Thymus (tissue), 11 donors: ENCODE results near the gene HOXA13. TPM values are rescaled to one million over a fixed set of nuclear protein-coding genes. Genes with fewer than 3 reads are reported as not detected.

Experiments
- DNase-seq, 9 donors: peaks; one replicate each; pipeline ENCODE4 v3.0.0-alpha.2; 2013; ENCODE audit warnings: low spot score in 9 of 9, low read depth in 6 of 9, missing footprints in 1 of 9
- H3K27ac ChIP-seq, 2 donors: one replicate each; pipeline ENCODE4 v1.5.1; 2013; ENCODE audit warnings: control low read depth in 1 of 2, low read depth in 1 of 2, low read length in 1 of 2, mild to moderate bottlenecking in 1 of 2, moderate library complexity in 1 of 2
- H3K27me3 ChIP-seq, 2 donors: one replicate each; pipeline ENCODE4 v1.5.1; 2013; ENCODE audit warnings: low read length in 1 of 2; ENCODE audit not compliant: control insufficient read depth in 2 of 2, insufficient read depth in 1 of 2
- H3K36me3 ChIP-seq, 2 donors: one replicate each; pipeline ENCODE4 v1.5.1; 2013; ENCODE audit warnings: low read length in 1 of 2, mild to moderate bottlenecking in 1 of 2, moderate library complexity in 1 of 2; ENCODE audit not compliant: control insufficient read depth in 2 of 2, insufficient read depth in 2 of 2
- H3K4me1 ChIP-seq, 2 donors: one replicate each; pipeline ENCODE4 v1.5.1; 2013; ENCODE audit warnings: low read length in 2 of 2; ENCODE audit not compliant: control insufficient read depth in 2 of 2, insufficient read depth in 2 of 2
- H3K4me3 ChIP-seq, 2 donors: one replicate each; pipeline ENCODE4 v1.5.1; 2013; ENCODE audit warnings: low read length in 2 of 2, control low read depth in 1 of 2, mild to moderate bottlenecking in 1 of 2
- H3K9me3 ChIP-seq, 2 donors: one replicate each; pipeline ENCODE4 v1.5.1; 2013; ENCODE audit warnings: low read length in 1 of 2, mild to moderate bottlenecking in 1 of 2; ENCODE audit not compliant: control insufficient read depth in 2 of 2, insufficient read depth in 1 of 2
- WGBS: extraction: QIAGEN DNeasy Blood & Tissue Kit; methylation state at CpG from one replicate; pipeline ENCODE4 v1.1.7; 2013; 5-methylcytosine and 5-hydroxymethylcytosine counted together
- polyA plus RNA-seq: library from polyadenylated mRNA; stranded (reverse); fragments of 200-250 nt; gene quantifications from one replicate; pipeline ENCODE4 v1.2.3, GENCODE V29; 2013
- total RNA-seq: library from RNA; stranded (reverse); fragments of 120-200 nt; gene quantifications from one replicate; pipeline ENCODE4 v1.2.4, GENCODE V29; 2013
- donor health status: healthy.

The HOXA13 gene
- total and polyA plus RNA-seq, 2 donors = 0.02 TPM; not detected in 1

DNA sequence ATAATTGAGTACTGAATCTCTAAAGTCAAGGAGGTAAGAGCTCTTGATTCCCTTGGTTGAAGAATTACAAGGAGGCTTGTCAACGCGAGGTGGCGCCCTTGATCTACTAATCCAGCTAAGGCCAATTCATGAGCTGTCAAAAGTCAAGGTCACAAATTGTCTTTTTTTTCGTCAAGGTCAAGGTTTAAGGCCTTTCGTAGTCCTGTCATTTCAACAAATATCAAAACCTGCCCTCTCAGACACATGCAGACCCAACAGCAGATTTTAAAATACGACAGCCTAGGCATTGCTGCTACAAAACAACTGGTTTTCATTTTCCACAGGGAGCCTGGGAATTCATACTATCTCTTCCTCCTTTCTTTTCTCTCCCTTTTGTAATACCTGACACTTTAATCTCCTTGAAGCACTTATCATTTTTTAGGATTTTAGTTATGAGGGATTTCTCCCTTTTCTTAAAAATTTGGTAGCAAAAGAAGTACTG, 3.6 kb downstream of the HOXA13 start:
- Histone ChIP-seq H3K36me3 (no peaks in the 10 kb centered on the region), H3K27me3 (peaks cover 77 to 97% of the 10 kb centered on the region in 2 donors), H3K4me3 (no peak overlapping the region), H3K27ac (peak overlapping the region in 1 of 2 donors; percentile 20), H3K9me3 (peaks cover 1 to 6% of the 10 kb centered on the region in 2 donors), H3K4me1 (peaks cover 14 to 16% of the 10 kb centered on the region in 2 donors)
- peak in 8 of 9 donors; percentile 46 to 87 (median 72) for DNase-seq
- 3% methylated on average over 6 of the region's 6 CpGs for WGBS

DNA sequence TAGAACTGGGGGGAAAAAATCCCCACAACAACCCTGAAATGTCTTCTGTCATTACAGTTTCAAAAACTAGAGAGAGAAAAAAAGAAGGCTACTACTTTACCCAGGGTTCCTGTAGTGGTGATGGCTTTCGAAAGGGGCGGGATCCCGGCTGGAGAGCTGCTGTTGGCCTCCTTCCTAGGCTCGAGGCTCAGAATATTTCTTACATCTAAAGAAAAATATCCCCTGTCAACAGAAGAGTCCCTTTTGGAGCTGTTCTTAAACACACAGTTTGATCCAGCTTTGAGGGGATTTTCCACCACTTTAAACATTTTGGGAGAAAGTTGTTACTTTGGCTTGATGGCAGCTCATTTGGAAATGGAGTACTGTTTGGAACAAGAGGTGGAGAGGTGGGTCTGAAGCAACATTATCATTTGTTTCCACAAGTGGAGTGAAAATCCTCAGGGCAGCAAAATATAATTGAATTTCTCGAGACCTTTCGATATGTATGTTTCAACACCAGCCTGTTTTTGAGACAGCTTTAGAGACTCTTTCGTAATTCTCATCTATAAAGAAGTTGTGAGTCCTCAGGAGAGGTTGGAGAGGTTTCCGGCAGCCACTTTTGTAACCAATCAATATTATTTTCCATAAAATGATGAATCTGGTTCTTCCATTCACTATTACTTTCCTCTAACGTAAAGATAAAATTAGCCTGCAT, 5.1 kb downstream of the HOXA13 start:
- 39% methylated on average over 9 of the region's 9 CpGs for WGBS
- Histone ChIP-seq H3K27me3 (peaks cover 77 to 98% of the 10 kb centered on the region in 2 donors), H3K4me1 (peaks cover 9% of the 10 kb centered on the region in 2 donors), H3K4me3 (no peak overlapping the region), H3K27ac (no peak overlapping the region), H3K9me3 (peaks cover 0 to 6% of the 10 kb centered on the region in 2 donors), H3K36me3 (no peaks in the 10 kb centered on the region)
- DNase-seq = no peak

DNA sequence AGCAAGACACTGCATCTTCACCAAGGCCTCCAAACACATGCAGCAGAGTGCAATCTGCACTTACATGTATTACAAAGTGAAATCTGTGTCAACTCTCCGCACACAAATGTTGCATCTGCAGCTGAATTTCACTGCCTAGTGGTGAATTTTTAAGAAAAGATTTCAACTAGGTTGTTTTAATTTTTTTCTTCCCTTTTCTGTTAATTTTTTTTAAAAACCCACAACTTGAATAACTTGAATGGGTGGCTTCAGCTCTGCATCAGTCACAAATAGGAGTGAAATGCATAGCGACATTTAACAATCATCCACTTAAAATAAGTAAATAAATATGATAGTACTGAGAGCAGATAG, 5.9 kb downstream of the HOXA13 start:
- 31% methylated on average over 2 of the region's 2 CpGs for WGBS
- no peak for DNase-seq
- peaks cover 0 to 11% of the 10 kb centered on the region in 2 donors for H3K9me3 ChIP-seq
- no peak overlapping the region for H3K27ac ChIP-seq
- peaks cover 77 to 100% of the 10 kb centered on the region in 2 donors for H3K27me3 ChIP-seq
- H3K4me3 ChIP-seq = no peak overlapping the region
- no peaks in the 10 kb centered on the region for H3K36me3 ChIP-seq
- H3K4me1 ChIP-seq = peaks cover under 1 to 7% of the 10 kb centered on the region in 2 donors

DNA sequence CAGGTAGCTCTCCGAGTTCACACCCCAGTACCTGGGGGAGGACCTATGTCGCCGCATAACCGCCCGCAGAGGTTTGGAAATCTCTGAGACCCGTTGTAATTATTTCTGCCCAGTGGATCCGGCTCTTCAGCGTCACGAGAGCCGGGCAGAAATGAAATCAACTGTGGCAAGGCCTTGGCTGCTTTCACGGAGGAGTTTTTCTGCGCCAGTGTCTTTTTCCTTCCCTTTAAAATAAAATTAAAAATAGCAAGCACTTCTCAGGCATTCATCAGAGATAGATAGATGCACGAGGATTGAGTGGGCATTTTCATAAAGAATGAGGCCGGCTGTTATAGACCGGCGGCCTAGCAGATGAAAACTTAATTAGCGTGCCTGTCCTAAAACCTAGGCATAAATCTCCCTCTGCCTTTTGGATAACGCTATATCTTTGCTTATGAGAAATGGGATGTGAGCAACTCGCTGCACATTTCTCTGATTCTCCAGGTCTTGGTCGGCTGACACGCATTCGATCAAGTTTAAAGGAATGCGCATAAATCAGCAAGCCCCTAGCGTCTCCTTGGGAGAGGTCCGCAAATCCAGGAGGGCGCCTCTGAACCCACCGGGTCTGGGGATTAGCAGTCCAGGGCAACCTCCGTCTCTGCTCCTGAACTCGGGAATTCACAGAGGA, 6.4 kb downstream of the HOXA13 start:
- H3K27ac ChIP-seq = no peak overlapping the region
- peaks cover 75 to 100% of the 10 kb centered on the region in 2 donors for H3K27me3 ChIP-seq
- H3K36me3 ChIP-seq = no peaks in the 10 kb centered on the region
- H3K9me3 ChIP-seq = peaks cover 0 to 15% of the 10 kb centered on the region in 2 donors
- 11% methylated on average over 29 of the region's 29 CpGs for WGBS
- DNase-seq = no peak
- no peak overlapping the region for H3K4me3 ChIP-seq
- H3K4me1 ChIP-seq = peaks cover 0 to 12% of the 10 kb centered on the region in 2 donors

DNA sequence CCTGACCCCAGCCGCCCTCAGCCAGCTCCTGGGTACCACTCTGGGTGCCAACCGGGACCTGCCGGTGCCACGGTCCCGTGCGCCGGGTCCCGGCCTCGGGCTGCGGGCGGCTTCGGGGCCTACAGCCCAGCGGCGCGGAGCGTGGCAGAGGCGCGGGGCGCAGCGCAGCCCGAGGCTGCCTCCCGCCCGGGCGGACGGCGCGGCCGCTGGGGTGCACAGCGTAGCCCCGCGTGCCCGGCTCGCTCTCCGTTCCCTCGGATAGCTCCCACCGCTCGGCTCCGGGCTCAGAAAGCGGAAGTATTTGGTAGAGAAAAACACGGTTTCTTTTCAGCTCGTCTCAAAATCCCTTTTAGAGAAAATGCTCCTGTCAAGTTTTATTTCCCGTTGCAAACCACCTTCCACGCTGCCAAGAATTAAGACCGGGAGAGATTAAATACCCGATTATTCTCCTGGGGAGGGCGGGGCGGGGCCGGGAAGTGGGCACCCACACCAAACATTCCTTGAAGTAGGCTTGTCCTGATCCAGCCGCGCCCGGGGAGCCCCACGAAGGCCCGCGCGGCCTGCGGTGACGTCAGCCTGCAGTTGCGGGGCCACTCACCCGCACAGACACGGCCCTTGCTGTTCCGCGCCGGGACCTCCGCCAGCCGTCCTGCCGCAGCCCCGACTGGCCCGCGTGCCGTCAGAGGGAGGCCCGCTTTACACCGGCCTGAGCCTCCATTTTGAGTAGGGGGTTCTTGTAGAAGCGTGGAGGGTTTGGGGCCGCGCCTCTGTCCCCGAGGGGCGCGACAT, 7.2 kb downstream of the HOXA13 start:
- WGBS = 2% methylated on average over 78 of the region's 78 CpGs
- H3K27me3 ChIP-seq = peaks cover 68 to 100% of the 10 kb centered on the region in 2 donors
- peaks cover 0 to 19% of the 10 kb centered on the region in 2 donors for H3K4me1 ChIP-seq
- H3K36me3 ChIP-seq = no peaks in the 10 kb centered on the region
- DNase-seq = no peak
- H3K27ac ChIP-seq = no peak overlapping the region
- H3K9me3 ChIP-seq = peaks cover 0 to 15% of the 10 kb centered on the region in 2 donors
- peak overlapping the region in 1 of 2 donors; percentile 29 for H3K4me3 ChIP-seq

DNA sequence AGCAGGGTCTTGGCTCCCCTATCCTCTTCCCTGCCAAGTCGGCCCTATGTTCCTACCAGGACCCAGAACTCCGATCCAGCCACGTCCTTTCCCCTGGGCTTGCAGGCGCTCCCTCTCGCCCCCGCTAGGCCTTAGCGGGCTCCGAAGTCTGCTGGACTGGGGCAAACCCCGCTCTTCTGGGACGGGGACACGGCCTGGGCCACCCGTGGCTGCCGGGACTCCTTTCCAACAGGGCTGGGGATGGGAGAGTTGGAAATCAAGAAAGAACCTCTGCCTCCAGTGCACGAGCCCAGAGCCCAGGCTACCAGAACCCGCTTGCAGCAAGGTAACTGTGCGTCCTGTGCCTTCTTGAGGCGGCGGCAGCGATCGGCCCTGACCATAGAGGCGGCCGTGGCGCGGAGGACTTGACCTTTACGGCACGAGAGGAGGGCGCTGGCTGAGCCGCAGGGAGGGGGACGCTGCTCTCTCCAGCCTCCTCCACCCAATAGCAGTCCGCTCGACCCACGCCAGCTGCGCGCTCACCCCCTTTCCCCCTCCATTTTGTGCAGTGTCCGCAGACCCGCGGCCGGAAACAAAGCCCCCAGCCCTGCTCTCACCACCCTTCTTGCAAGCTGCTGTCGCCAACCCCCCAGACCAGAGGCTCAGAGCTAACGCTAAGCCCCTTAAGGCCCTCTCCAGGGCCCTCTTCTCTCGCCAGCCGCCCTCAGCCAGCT, 7.9 kb downstream of the HOXA13 start:
- Histone ChIP-seq H3K4me3 (peak overlapping the region in 1 of 2 donors; percentile 29), H3K27me3 (peaks cover 70 to 100% of the 10 kb centered on the region in 2 donors), H3K27ac (no peak overlapping the region), H3K36me3 (no peaks in the 10 kb centered on the region), H3K4me1 (peaks cover 0 to 23% of the 10 kb centered on the region in 2 donors), H3K9me3 (peaks cover 0 to 15% of the 10 kb centered on the region in 2 donors)
- WGBS = 12% methylated on average over 42 of the region's 42 CpGs
- DNase-seq = no peak

DNA sequence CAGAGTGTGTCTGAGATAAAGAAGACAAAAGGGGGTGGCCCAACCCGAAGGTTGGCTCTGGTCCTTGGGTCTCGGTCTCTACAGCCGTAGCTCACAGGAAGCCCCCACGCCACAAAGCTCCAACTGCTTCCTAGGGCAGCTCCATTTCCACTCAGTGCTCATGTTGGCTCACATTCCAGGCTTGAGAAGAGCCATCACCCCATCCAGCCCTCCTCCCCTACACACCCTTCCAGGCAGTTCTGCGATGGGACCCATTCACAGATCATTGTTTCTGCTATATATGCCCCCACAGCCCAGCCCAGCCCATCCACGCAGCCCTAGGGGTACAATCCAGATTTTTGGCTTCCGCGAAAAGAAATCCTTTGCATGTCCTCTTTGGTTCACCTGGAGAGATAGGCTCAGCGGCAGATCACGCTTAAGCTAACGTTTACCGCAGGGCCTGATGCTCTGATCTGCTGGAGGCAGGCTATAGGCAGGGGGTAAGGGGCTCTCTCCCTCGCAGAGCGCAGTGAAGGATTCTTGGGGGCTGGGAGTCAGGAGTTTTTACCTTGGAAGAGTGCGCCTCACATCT, 8.6 kb downstream of the HOXA13 start:
- peaks cover 0 to 15% of the 10 kb centered on the region in 2 donors for H3K9me3 ChIP-seq
- H3K4me3 ChIP-seq = no peak overlapping the region
- peaks cover 68 to 100% of the 10 kb centered on the region in 2 donors for H3K27me3 ChIP-seq
- 28% methylated on average over 15 of the region's 15 CpGs for WGBS
- peaks cover 0 to 23% of the 10 kb centered on the region in 2 donors for H3K4me1 ChIP-seq
- no peak for DNase-seq
- no peaks in the 10 kb centered on the region for H3K36me3 ChIP-seq
- no peak overlapping the region for H3K27ac ChIP-seq

DNA sequence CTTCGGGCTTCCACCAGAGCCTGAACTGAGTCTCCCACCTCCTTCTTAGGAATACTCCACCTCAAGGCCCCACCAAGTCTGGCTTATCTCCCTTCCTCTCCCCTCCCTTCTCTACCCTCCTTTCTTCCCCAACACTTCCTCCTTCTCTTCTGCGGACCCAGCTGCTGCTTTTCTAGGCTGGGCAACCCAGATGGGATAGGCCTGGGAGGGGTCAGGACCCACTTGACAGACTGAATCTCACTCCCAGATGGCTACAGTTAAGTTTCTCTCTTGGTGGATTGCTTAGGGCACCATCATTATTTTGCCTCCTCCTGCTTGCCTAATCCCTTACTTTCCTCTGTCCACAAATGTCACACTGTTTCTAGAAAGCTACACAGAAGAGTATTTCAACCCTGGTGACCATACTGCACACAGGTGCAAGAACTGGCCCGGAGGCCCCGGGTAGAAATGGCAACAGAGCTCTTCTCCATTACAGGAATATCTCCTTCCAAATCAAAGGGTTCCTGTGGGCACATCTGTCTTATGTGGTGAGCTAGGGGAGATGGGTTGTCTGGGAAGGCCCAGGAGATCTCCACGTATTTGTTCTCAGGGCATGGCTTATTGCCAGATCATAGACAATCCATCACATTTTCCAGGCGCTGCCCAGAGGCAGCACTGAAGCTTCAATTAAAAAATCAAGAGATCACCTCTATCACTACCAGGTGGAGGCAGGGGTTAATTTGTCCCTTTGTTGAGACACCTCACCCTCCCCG, 9.7 kb downstream of the HOXA13 start:
- Histone ChIP-seq H3K27ac (no peak overlapping the region), H3K36me3 (no peaks in the 10 kb centered on the region), H3K4me3 (no peak overlapping the region), H3K27me3 (peaks cover 72 to 100% of the 10 kb centered on the region in 2 donors), H3K9me3 (peaks cover 0 to 18% of the 10 kb centered on the region in 2 donors), H3K4me1 (peaks cover 7 to 32% of the 10 kb centered on the region in 2 donors)
- no peak for DNase-seq
- 39% methylated on average over 7 of the region's 7 CpGs for WGBS
